DND-41 (cell line): ENCODE measurements around the gene VMA21.

Source experiments
- ATAC-seq: fragments of 200-7000 bp; cut with Tn5 transposase; 3 replicates; pipeline ENCODE4 v1.9.1; 2021; ENCODE audit warnings: low read depth; ENCODE audit not compliant: insufficient read depth
- DNase-seq: peaks from one replicate; pipeline ENCODE4 v3.0.0-alpha.2; 2020
- H2AFZ ChIP-seq: 2 replicates; pipeline ENCODE4 v1.6.0; 2012; ENCODE audit warnings: low read depth, low read length
- H3K27ac ChIP-seq: 2 replicates; pipeline ENCODE4 v1.5.1; 2012; ENCODE audit warnings: low read length, inconsistent platforms
- H3K27me3 ChIP-seq: fragments of 200-600 bp; sonication (generic); 2 replicates; pipeline ENCODE4 v1.6.0; 2012; ENCODE audit warnings: low read length, mild to moderate bottlenecking, inconsistent platforms; ENCODE audit not compliant: insufficient read depth, poor library complexity
- H3K36me3 ChIP-seq: 2 replicates; pipeline ENCODE4 v1.5.1; 2012; ENCODE audit warnings: low read length, inconsistent platforms; ENCODE audit not compliant: insufficient read depth
- H3K4me1 ChIP-seq: 2 replicates; pipeline ENCODE4 v1.5.1; 2012; ENCODE audit warnings: mild to moderate bottlenecking, low read length; ENCODE audit not compliant: insufficient read depth
- H3K4me2 ChIP-seq: 2 replicates; pipeline ENCODE4 v1.6.0; 2012; ENCODE audit warnings: mild to moderate bottlenecking, moderate library complexity, low read length, inconsistent platforms; ENCODE audit not compliant: insufficient read depth
- H3K4me3 ChIP-seq, 2 experiments: fragments of 200-600 bp in 1 of 2; shearing (Covaris generic) in 1 of 2; 2 replicates each; pipeline ENCODE4 v1.5.1; 2012 to 2016; ENCODE audit warnings: inconsistent platforms in 2 of 2, low read length in 2 of 2, mild to moderate bottlenecking in 2 of 2, low read depth in 1 of 2, moderate library complexity in 1 of 2
- H3K79me2 ChIP-seq: 2 replicates; pipeline ENCODE4 v1.6.0; 2012; ENCODE audit warnings: low read length, inconsistent platforms; ENCODE audit not compliant: insufficient read depth
- H3K9ac ChIP-seq: 2 replicates; pipeline ENCODE4 v1.6.0; 2012; ENCODE audit warnings: low read depth, mild to moderate bottlenecking, inconsistent platforms, low read length, moderate library complexity
- H3K9me3 ChIP-seq: 2 replicates; pipeline ENCODE4 v1.5.1; 2012; ENCODE audit warnings: low read length, moderate library complexity, mild to moderate bottlenecking, inconsistent platforms; ENCODE audit not compliant: insufficient read depth, severe bottlenecking
- H4K20me1 ChIP-seq: 2 replicates; pipeline ENCODE4 v1.6.0; 2012; ENCODE audit warnings: low read length; ENCODE audit not compliant: insufficient read depth
- CTCF ChIP-seq: IDR thresholded peaks from 2 replicates; pipeline ENCODE4 v1.5.1; 2012; ENCODE audit warnings: borderline replicate concordance, low read length, moderate library complexity, mild to moderate bottlenecking; ENCODE audit not compliant: poor library complexity, severe bottlenecking; ENCODE audit errors: extremely low read depth
- EZH2 ChIP-seq: IDR thresholded peaks from 3 replicates; pipeline ENCODE4 v1.6.1; 2012; ENCODE audit warnings: borderline replicate concordance, low read depth, mild to moderate bottlenecking, moderate library complexity, low read length, inconsistent platforms; ENCODE audit not compliant: severe bottlenecking

VMA21 gene

GRCh38 chrX:151363316-151363715 is 33.7 kb upstream of the VMA21 start:
- Histone ChIP-seq H2AFZ (no peak overlapping the region), H3K27me3 (no peaks in the 10 kb centered on the region), H3K9me3 (no peaks in the 10 kb centered on the region), H3K4me3 (no peak overlapping the region), H4K20me1 (no peaks in the 10 kb centered on the region), H3K79me2 (no peaks in the 10 kb centered on the region), H3K4me1 (no peaks in the 10 kb centered on the region), H3K27ac (no peak overlapping the region), H3K9ac (no peak overlapping the region), H3K4me2 (no peak overlapping the region), H3K36me3 (no peaks in the 10 kb centered on the region)
- TF ChIP-seq CTCF: no peak
- ATAC-seq (no peak), DNase-seq (no peak)

DNA sequence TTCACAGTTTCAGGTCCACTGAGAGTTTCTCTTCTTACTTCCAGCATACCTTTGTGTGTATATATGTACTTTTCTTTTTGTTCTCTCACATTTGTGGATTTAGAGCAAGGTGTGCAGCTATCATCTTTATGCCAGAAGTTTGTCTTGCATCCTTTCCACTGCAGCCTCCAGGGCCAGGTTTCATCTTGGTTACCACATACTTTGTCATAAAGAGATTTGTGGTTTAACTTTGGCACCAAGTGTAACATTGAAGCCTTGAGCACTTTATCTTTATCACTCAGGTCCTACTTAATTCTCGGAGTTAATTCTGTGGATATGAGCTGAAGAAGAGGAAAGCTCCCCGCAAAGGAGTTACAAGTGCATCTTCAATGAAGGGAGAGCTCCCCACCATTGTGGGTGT is 31.4 kb upstream of the VMA21 start:
- no peak overlapping the region for H3K4me3 ChIP-seq

DNA sequence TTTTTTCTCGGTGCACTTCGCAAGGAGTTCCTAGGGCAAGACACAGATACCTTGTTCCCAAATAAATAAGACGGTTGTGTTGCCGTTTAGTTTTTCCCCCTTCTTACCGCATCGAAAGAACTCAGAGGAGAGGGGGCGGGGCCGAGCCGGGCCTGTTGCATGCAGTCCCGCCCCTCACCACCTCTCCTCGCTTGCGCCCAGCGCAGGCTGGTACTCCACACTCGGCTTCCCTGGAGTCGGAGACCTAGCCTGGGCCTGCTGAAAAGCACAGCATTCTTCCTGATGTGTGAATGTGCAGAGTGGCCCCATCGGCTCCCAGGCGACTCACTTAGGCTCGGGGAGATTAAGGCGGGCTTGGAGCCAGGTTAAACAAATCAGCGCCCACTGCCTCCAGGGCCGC is 26.1 kb upstream of the VMA21 start:
- Histone ChIP-seq H3K9me3 (no peaks in the 10 kb centered on the region), H3K4me2 (no peak overlapping the region), H3K36me3 (no peaks in the 10 kb centered on the region), H3K4me1 (no peaks in the 10 kb centered on the region), H3K79me2 (no peaks in the 10 kb centered on the region), H3K27ac (no peak overlapping the region), H3K27me3 (no peaks in the 10 kb centered on the region), H3K4me3 (no peak overlapping the region), H3K9ac (no peak overlapping the region), H4K20me1 (no peaks in the 10 kb centered on the region), H2AFZ (no peak overlapping the region)
- DNase-seq: no peak
- ATAC-seq: no peak
- TF ChIP-seq EZH2 (no peak), CTCF (no peak)

More for the DNA sequence above, 31.4 kb upstream of the VMA21 start:
- no peak overlapping the region for H3K9ac ChIP-seq
- ATAC-seq (no peak), DNase-seq (no peak)
- no peak overlapping the region for H3K4me2 ChIP-seq
- no peak overlapping the region for H3K27ac ChIP-seq
- no peaks in the 10 kb centered on the region for H3K9me3 ChIP-seq
- no peak overlapping the region for H2AFZ ChIP-seq
- H3K79me2 ChIP-seq: no peaks in the 10 kb centered on the region
- no peaks in the 10 kb centered on the region for H3K36me3 ChIP-seq
- H3K4me1 ChIP-seq: no peaks in the 10 kb centered on the region
- H3K27me3 ChIP-seq: no peaks in the 10 kb centered on the region
- TF ChIP-seq EZH2: no peak
- TF ChIP-seq CTCF: no peak
- no peaks in the 10 kb centered on the region for H4K20me1 ChIP-seq

DNA sequence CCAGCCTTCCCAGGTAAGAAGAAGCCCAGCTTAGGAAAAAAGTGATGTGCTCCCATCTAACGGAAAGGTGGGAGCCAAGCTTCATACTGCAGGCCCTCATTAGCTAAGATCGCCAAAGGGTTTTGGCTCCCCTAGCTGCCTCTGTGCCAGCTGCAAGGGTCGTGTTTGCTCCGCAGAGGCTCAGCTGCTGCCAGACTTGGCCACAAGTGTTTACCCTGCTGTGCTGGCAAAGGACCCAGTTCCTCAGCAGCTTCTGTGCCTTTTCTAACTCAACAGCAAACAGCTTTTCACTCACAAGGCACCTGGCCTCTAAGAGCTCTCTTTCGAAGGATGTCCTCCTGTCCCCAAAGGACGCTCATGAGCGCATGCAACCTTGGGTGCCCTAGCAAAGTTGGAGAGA is 12.2 kb upstream of the VMA21 start:
- no peak overlapping the region for H2AFZ ChIP-seq
- TF ChIP-seq CTCF: no peak
- no peak for TF ChIP-seq EZH2
- ATAC-seq (no peak), DNase-seq (no peak)
- no peaks in the 10 kb centered on the region for H3K9me3 ChIP-seq
- H3K79me2 ChIP-seq: no peaks in the 10 kb centered on the region
- no peak overlapping the region for H3K4me2 ChIP-seq
- no peak overlapping the region for H3K9ac ChIP-seq
- H3K27ac ChIP-seq: no peak overlapping the region
- H3K36me3 ChIP-seq: no peaks in the 10 kb centered on the region
- H3K27me3 ChIP-seq: no peaks in the 10 kb centered on the region
- no peaks in the 10 kb centered on the region for H3K4me1 ChIP-seq
- no peaks in the 10 kb centered on the region for H4K20me1 ChIP-seq
- no peak overlapping the region for H3K4me3 ChIP-seq
